ENCODE results near the gene PRKD1.

GRCh38 chr14:29755311-29756018, 172.2 kb downstream of the PRKD1 start:
- TF ChIP-seq POLR2AphosphoS5 (IDR thresholded peaks at IDR 0.05; ENCODE audit: insufficient read depth in 1 of 2, low read depth in 1 of 2): no peak
- no peak for TF ChIP-seq CTCF (IDR thresholded peaks at IDR 0.05)
